A549 (cell line): ENCODE measurements around the gene MCM5. TPM values are rescaled to one million over a fixed set of nuclear protein-coding genes. Genes with fewer than 3 reads are reported as not detected.
"Not testable (repeated sequence)": the region's sequence is repeated elsewhere in the genome, so short reads cannot be mapped to it uniquely, and the experiment has no call there.

Experiments
- ATAC-seq, 2 experiments: fragments of 200-7000 bp in 1 of 2; fragments of >200 bp in 1 of 2; cut with Nextera tagmentation in 1 of 2; cut with Tn5 transposase in 1 of 2; 3 replicates each; pipeline versions ENCODE4 v1.8.0 to v1.9.1; 2018 to 2020; ENCODE audit warnings: mild to moderate bottlenecking in 1 of 2, moderate library complexity in 1 of 2
- CTCF ChIA-PET: fragments of 300-600 bp; sonication (Branson Sonifier 250); formaldehyde crosslinking; extraction: SDS; loops from one replicate; lab custom pipeline; 2021; ENCODE audit warnings: antibody characterized with exemption, inconsistent platforms; lab: Yijun Ruan, JAX
- POLR2A ChIA-PET: fragments of 350-600 bp; formaldehyde crosslinking; extraction: SDS; loops from one replicate; lab custom pipeline; 2021; ENCODE audit warnings: antibody characterized with exemption, inconsistent platforms; lab: Yijun Ruan, JAX
- DNase-seq, 2 experiments: peaks; one replicate each; pipeline versions ENCODE4 v3.0.0 to v3.0.0-alpha.2; 2011 to 2016; ENCODE audit warnings: low read depth in 1 of 2, low spot score in 1 of 2
- FAIRE-seq: peaks from 2 replicates; lab custom pipeline; 2011; peaks lifted over from hg19 to GRCh38; lab: Jason Lieb, UNC
- H3K27ac ChIP-seq, 2 experiments: fragments of >200 bp; sonication (Bioruptor Twin); formaldehyde crosslinking; 3 replicates each; pipeline ENCODE4 v1.5.1; 2016 to 2017
- H3K4me1 ChIP-seq: fragments of >200 bp; sonication (Bioruptor Twin); formaldehyde crosslinking; 3 replicates; pipeline ENCODE4 v1.6.1; 2016
- H3K4me2 ChIP-seq: fragments of >200 bp; sonication (Bioruptor Twin); formaldehyde crosslinking; 3 replicates; pipeline ENCODE4 v1.6.1; 2016
- H3K4me3 ChIP-seq: fragments of >200 bp; sonication (Bioruptor Twin); formaldehyde crosslinking; 3 replicates; pipeline ENCODE4 v1.5.1; 2016
- H3K9me3 ChIP-seq: fragments of >200 bp; sonication (Bioruptor Twin); formaldehyde crosslinking; 3 replicates; pipeline ENCODE4 v1.6.1; 2016
- EHF ChIP-seq: fragments of 250-450 bp; sonication (Bioruptor Pico); IDR thresholded peaks from 2 replicates; pipeline ENCODE4 v1.5.0; 2020; ENCODE audit warnings: mild to moderate bottlenecking
- EP300 ChIP-seq, 2 experiments: fragments of >200 bp; sonication (Bioruptor Twin); formaldehyde crosslinking; IDR thresholded peaks; 2 replicates in 1 of 2; 3 replicates in 1 of 2; pipeline ENCODE4 v1.6.1; 2016 to 2017
- ESRRA ChIP-seq: fragments of 150-350 bp; IDR thresholded peaks from 2 replicates; pipeline ENCODE4 v1.6.1; 2014; ENCODE audit warnings: mild to moderate bottlenecking, low read length, borderline replicate concordance
- HOXA7 ChIP-seq: fragments of 250-450 bp; sonication (Bioruptor Pico); IDR thresholded peaks from 2 replicates; pipeline ENCODE4 v1.5.0; 2020; ENCODE audit warnings: mild to moderate bottlenecking, moderate library complexity
- HOXB13 ChIP-seq: fragments of 250-450 bp; sonication (Bioruptor Pico); IDR thresholded peaks from 2 replicates; pipeline ENCODE4 v1.5.0; 2020; ENCODE audit warnings: low read depth, mild to moderate bottlenecking, moderate library complexity
- HOXB5 ChIP-seq: fragments of 250-450 bp; sonication (Bioruptor Pico); IDR thresholded peaks from 2 replicates; pipeline ENCODE4 v1.5.0; 2020; ENCODE audit warnings: mild to moderate bottlenecking, moderate library complexity
- JUN ChIP-seq, 2 experiments: fragments of >200 bp; sonication (Bioruptor Twin); formaldehyde crosslinking; IDR thresholded peaks; 2 replicates in 1 of 2; 3 replicates in 1 of 2; pipeline ENCODE4 v1.6.1; 2016 to 2017
- KDM1A ChIP-seq: fragments of 200-600 bp; sonication (generic); IDR thresholded peaks from 2 replicates; pipeline ENCODE4 v1.6.1; 2016; ENCODE audit warnings: low read depth, mild to moderate bottlenecking
- MAZ ChIP-seq: fragments of 150-350 bp; IDR thresholded peaks from 2 replicates; pipeline ENCODE4 v1.6.1; 2014; ENCODE audit warnings: antibody characterized with exemption, low read depth, low read length, borderline replicate concordance
- NR3C1 ChIP-seq: fragments of >200 bp; sonication (Bioruptor Twin); formaldehyde crosslinking; IDR thresholded peaks from 3 replicates; pipeline ENCODE4 v1.6.1; 2017
- POLR2AphosphoS2 ChIP-seq: conservative IDR thresholded peaks from 2 replicates; pipeline ENCODE4 v1.6.1; 2012; ENCODE audit warnings: low read length, improper control_type of control experiment, inconsistent platforms
- RARB ChIP-seq: fragments of 250-450 bp; sonication (Bioruptor Pico); IDR thresholded peaks from 2 replicates; pipeline ENCODE4 v1.8.0; 2021; ENCODE audit warnings: mild to moderate bottlenecking, moderate library complexity
- SMC3 ChIP-seq: fragments of >200 bp; sonication (Bioruptor Twin); formaldehyde crosslinking; IDR thresholded peaks from 3 replicates; pipeline ENCODE4 v1.6.1; 2018; ENCODE audit warnings: inconsistent platforms
- TFCP2L1 ChIP-seq: fragments of 250-450 bp; sonication (Bioruptor Pico); IDR thresholded peaks from 2 replicates; pipeline ENCODE4 v1.5.0; 2021; ENCODE audit warnings: mild to moderate bottlenecking
- ZC3H11A ChIP-seq: fragments of 450-650 bp; IDR thresholded peaks from 2 replicates; pipeline ENCODE4 v1.6.1; 2014; ENCODE audit warnings: antibody characterized with exemption, mild to moderate bottlenecking
- ZFP36 ChIP-seq: fragments of 450-650 bp; IDR thresholded peaks from 2 replicates; pipeline ENCODE4 v1.6.1; 2014; ENCODE audit warnings: borderline replicate concordance; ENCODE audit not compliant: partially characterized antibody
- WGBS: methylation state at CpG from one replicate; pipeline ENCODE4 v1.1.6; 2017; ENCODE audit errors: missing lambda C conversion rate; 5-methylcytosine and 5-hydroxymethylcytosine counted together
- polyA plus RNA-seq, 4 experiments: library from polyadenylated mRNA; depleted of rRNA in 3 of 4; stranded (reverse); fragments of >200 nt; fragmentation: RNase III in 1 of 4; extraction: RNeasy Plus Mini Kit Qiagen cat#74134 plus additional on column Dnase treatment in 1 of 4; gene quantifications; 2 replicates in 3 of 4; 3 replicates in 1 of 4; pipeline ENCODE4 v1.2.3, GENCODE V29; 2011 to 2017
- TF ChIP-seq, protein P1 (sequence below): fragments of 150-350 bp; IDR thresholded peaks from 2 replicates; pipeline ENCODE4 v1.6.1; 2014; ENCODE audit warnings: low read depth, mild to moderate bottlenecking, low read length
- TF ChIP-seq, protein P2 (sequence below): fragments of 450-650 bp; IDR thresholded peaks from 2 replicates; pipeline ENCODE4 v1.6.1; 2014; ENCODE audit warnings: antibody characterized with exemption

Gene MCM5
- polyA plus RNA-seq, 2 of the 4 experiments (the other 2 are of a cell fraction), result 50.2 to 94.4 TPM

DNA sequence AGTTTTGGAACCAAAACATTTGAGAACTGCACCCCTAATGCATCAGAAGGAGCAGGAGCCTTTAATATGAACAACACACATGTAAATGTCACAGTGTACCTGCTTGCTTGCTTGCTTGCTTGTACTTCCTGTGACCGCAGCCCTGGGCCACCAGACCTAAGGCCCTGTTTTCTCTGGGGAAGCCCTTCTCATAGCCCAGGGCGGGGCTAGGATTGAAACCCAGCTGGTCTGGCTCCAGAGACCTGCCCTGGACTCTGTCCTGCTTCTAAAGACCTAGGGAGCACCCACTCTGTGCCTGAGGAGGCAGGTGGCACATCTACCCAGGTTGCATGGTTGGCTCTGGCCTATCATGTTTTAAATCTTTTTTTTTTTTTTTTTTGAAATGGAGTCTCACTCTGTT is 7.6 kb upstream of the MCM5 start:
- TF ChIP-seq RARB (CRISPR knock-in tag), result no peak
- peak; percentile 60; the same call in 1 of the 2 replicates for TF ChIP-seq HOXA7 (CRISPR knock-in tag)
- DNase-seq (no peak), FAIRE-seq (no peak), ATAC-seq (peak; percentile 1 to 9; a peak in 1 of 6 replicates)
- no peak overlapping the region for H3K4me2 ChIP-seq
- WGBS, result 100% methylated on average over 2 of the region's 2 CpGs
- no peak overlapping the region for H3K4me3 ChIP-seq
- CTCF ChIA-PET, result interaction anchor here (0.6 to 0.9 kb wide), 2 partner anchors 28 to 42 kb away, joined by 3 to 5 read pairs; no protein-coding TSS in a partner anchor
- POLR2A ChIA-PET, result interaction anchor here (0.7 to 1.8 kb wide), 2 partner anchors 10 to 11 kb away, joined by 3 to 5 read pairs; partner anchors contain the start of gene HMOX1
- peak overlapping the region in 1 of 2 experiments; percentile 66; a peak in 3 of 6 replicates for H3K27ac ChIP-seq
- peaks cover 78% of the 10 kb centered on the region for H3K4me1 ChIP-seq
- H3K9me3 ChIP-seq, result no peaks in the 10 kb centered on the region

DNA sequence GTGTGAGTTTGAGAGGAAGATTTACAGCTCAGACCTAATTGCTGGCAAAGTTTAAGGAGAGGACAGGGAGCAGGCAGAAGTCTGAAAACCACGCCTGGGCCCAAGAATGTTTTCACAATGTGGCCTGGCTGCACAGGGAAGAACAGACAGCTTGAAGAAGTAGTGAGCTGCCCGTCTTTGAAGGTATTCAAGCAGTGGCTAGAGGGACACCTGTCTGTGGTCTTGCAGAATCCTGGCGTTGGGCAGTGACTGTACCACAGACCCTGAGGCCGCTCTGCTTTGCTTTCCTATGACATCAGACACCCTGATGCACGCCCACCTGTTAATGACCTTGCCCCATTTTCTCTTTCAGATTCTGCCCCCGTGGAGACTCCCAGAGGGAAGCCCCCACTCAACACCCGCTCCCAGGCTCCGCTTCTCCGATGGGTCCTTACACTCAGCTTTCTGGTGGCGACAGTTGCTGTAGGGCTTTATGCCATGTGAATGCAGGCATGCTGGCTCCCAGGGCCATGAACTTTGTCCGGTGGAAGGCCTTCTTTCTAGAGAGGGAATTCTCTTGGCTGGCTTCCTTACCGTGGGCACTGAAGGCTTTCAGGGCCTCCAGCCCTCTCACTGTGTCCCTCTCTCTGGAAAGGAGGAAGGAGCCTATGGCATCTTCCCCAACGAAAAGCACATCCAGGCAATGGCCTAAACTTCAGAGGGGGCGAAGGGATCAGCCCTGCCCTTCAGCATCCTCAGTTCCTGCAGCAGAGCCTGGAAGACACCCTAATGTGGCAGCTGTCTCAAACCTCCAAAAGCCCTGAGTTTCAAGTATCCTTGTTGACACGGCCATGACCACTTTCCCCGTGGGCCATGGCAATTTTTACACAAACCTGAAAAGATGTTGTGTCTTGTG is 6.6 kb upstream of the MCM5 start:
- Histone ChIP-seq H3K27ac (peak overlapping the region; percentile 28 to 95; a peak in 3 of 6 replicates), H3K4me1 (peaks cover 74% of the 10 kb centered on the region), H3K4me3 (no peak overlapping the region), H3K9me3 (no peaks in the 10 kb centered on the region), H3K4me2 (no peak overlapping the region)
- 82% methylated on average over 16 of the region's 16 CpGs for WGBS
- DNase-seq (no peak), ATAC-seq (no peak), FAIRE-seq (no peak)
- ChIA-PET CTCF (no interaction called here), POLR2A (interaction anchor here (0.5 to 1.8 kb wide), 3 partner anchors 8 to 35 kb away, joined by 3 to 5 read pairs (median 3); partner anchors contain the start of gene HMOX1)
- TF ChIP-seq MAZ (no peak), ZFP36 (peak; percentile 21), SMC3 (no peak)

DNA sequence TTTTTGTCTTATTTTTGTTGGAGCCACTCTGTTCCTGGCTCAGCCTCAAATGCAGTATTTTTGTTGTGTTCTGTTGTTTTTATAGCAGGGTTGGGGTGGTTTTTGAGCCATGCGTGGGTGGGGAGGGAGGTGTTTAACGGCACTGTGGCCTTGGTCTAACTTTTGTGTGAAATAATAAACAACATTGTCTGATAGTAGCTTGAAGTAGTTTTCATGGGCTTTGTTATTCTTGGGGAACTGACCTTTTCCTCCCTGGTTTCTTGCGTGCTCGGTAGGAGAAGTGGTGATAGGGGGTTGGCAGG is 6.0 kb upstream of the MCM5 start:
- ChIA-PET CTCF (interaction anchor here (0.6 kb wide), 1 partner anchor 15 kb away, joined by 3 read pairs; no protein-coding TSS in a partner anchor), POLR2A (interaction anchor here (0.8 to 1.5 kb wide), 2 partner anchors 12 to 36 kb away, joined by 3 read pairs; no protein-coding TSS in a partner anchor)
- 68% methylated on average over 4 of the region's 4 CpGs for WGBS

DNA sequence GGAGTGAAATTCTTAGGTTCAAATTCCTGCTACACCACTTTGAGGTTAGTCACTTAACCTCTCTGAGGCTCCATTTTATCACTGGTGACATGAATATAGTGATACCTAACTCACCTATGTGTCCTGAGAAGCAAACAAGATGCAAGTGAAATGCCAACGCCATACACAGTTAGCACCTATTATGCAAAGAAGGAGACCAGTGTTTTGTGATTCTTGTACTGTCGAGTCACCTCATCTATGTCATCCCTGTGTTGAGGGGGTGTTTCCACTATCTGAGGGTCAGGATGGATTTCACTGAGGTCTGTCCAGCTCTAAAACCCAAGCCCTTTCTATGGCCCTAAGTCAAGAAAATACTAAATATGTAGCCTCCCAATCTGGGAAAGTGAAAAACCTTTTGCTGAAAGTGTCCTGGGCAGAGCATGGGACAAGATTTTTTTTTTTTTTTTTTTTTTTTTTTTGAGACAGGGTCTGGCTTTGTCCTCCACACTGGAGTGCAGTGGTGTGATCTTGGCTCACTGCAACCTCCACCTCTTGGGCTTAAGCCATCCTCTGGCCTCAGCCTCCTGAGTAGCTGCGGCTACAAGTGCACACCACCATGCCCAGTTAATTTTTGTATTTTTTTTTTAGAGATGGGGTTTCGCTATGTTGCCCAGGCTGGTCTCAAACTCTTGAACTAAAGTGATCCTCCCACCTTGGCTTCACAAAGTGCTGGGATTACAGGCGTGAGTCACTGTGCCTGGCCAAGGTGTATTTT is 5.0 kb upstream of the MCM5 start:
- CTCF ChIA-PET, result interaction anchor here (1.0 to 1.7 kb wide), 2 partner anchors 44 to 46 kb away, joined by 3 to 5 read pairs; no protein-coding TSS in a partner anchor
- Histone ChIP-seq H3K27ac (peak overlapping the region; percentile 7 to 95; a peak in 5 of 6 replicates), H3K4me1 (peaks cover 74% of the 10 kb centered on the region), H3K9me3 (no peaks in the 10 kb centered on the region), H3K4me2 (no peak overlapping the region), H3K4me3 (no peak overlapping the region)
- TF ChIP-seq NR3C1 (no peak), EHF (no peak), HOXA7 (CRISPR knock-in tag) (no peak), POLR2AphosphoS2 (0 out of 2 replicates have a peak, but pooled peaks have one; percentile 24), ESRRA (no peak), KDM1A (no peak), TFCP2L1 (0 out of 2 replicates have a peak, but pooled peaks have one; percentile 12), ZC3H11A (no peak), ZFP36 (no peak), HOXB5 (no peak), EP300 (IDR thresholded peaks at IDR 0.05) (no peak), HOXB13 (CRISPR knock-in tag) (no peak), RARB (CRISPR knock-in tag) (peak; percentile 68; the same call in 1 of the 2 replicates), JUN (IDR thresholded peaks at IDR 0.05) (peak in 1 of 2 experiments; percentile 67; a peak in 2 of 5 replicates), SMC3 (no peak)
- TF ChIP-seq, protein P1, sequence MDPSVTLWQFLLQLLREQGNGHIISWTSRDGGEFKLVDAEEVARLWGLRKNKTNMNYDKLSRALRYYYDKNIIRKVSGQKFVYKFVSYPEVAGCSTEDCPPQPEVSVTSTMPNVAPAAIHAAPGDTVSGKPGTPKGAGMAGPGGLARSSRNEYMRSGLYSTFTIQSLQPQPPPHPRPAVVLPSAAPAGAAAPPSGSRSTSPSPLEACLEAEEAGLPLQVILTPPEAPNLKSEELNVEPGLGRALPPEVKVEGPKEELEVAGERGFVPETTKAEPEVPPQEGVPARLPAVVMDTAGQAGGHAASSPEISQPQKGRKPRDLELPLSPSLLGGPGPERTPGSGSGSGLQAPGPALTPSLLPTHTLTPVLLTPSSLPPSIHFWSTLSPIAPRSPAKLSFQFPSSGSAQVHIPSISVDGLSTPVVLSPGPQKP, result no peak
- no peak for DNase-seq
- POLR2A ChIA-PET, result interaction anchor here (1.5 kb wide), 1 partner anchor 13 kb away, joined by 3 read pairs; no protein-coding TSS in a partner anchor
- no peak for FAIRE-seq
- ATAC-seq, result peak in 1 of 2 experiments; percentile 14; a peak in 1 of 6 replicates
- WGBS, result 62% methylated on average over 5 of the region's 5 CpGs

More for the DNA sequence above, 6.0 kb upstream of the MCM5 start:
- Histone ChIP-seq H3K4me1 (peaks cover 76% of the 10 kb centered on the region), H3K27ac (peak overlapping the region; percentile 28 to 95; a peak in 3 of 6 replicates), H3K4me3 (no peak overlapping the region), H3K4me2 (no peak overlapping the region), H3K9me3 (no peaks in the 10 kb centered on the region)
- TF ChIP-seq, protein P2, sequence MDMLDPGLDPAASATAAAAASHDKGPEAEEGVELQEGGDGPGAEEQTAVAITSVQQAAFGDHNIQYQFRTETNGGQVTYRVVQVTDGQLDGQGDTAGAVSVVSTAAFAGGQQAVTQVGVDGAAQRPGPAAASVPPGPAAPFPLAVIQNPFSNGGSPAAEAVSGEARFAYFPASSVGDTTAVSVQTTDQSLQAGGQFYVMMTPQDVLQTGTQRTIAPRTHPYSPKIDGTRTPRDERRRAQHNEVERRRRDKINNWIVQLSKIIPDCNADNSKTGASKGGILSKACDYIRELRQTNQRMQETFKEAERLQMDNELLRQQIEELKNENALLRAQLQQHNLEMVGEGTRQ, result no peak
- DNase-seq (no peak), FAIRE-seq (no peak), ATAC-seq (no peak)

DNA sequence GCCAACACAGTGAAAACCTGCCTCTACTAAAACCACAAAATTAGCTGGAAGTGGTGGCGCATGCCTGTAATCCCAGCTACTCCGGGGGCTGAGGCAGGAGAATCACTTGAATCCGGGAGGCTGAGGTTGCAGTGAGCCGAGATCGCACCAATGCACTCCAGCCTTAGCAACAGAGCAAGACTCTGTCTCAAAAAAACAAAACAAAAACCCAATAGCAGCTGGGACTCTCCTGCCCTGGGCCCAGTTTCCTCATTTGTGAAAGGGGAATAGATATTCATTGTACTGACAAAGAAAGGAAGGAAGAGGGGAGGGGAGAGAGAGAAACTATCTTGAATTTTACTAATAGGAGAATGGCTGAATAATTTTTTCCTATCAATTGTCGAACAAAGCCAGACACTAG is 3.3 kb upstream of the MCM5 start:
- CTCF ChIA-PET, result interaction anchor here (0.9 to 2.2 kb wide), 3 partner anchors 16 to 46 kb away, joined by 3 to 7 read pairs (median 5); partner anchors contain the start of gene HMOX1
- H3K4me3 ChIP-seq, FAIRE-seq, H3K9me3 ChIP-seq, DNase-seq: not testable (repeated sequence)
- POLR2A ChIA-PET, result interaction anchor here (0.7 to 0.8 kb wide), 2 partner anchors 20 to 43 kb away, joined by 3 read pairs; no protein-coding TSS in a partner anchor
- peaks cover 73% of the 10 kb centered on the region for H3K4me1 ChIP-seq
- ATAC-seq, result peak in 1 of 2 experiments; percentile 1; a peak in 2 of 6 replicates
- peak overlapping the region; percentile 77 to 95 for H3K27ac ChIP-seq
- H3K4me2 ChIP-seq, result peak overlapping the region; percentile 64
- 88% methylated on average over 6 of the region's 6 CpGs for WGBS
